Peyer's patch (tissue), 4 donors: ENCODE results near the gene HSPB6.

Source experiments
- POLR2A ChIP-seq, 2 donors: fragments of 450-650 bp; IDR thresholded peaks; one replicate each; pipeline ENCODE4 v1.5.1; 2017; ENCODE audit warnings: antibody characterized with exemption in 2 of 2, mild to moderate bottlenecking in 2 of 2, moderate library complexity in 2 of 2
- TF ChIP-seq, protein P1 (sequence below), 6 experiments: fragments of 450-650 bp in 4 of 6; fragments of 200-600 bp in 2 of 6; sonication (generic) in 1 of 6; IDR thresholded peaks; one replicate each; pipeline ENCODE4 v1.5.1; 2017 to 2019; ENCODE audit warnings: antibody characterized with exemption in 6 of 6, mild to moderate bottlenecking in 3 of 6, moderate library complexity in 1 of 6

DNA sequence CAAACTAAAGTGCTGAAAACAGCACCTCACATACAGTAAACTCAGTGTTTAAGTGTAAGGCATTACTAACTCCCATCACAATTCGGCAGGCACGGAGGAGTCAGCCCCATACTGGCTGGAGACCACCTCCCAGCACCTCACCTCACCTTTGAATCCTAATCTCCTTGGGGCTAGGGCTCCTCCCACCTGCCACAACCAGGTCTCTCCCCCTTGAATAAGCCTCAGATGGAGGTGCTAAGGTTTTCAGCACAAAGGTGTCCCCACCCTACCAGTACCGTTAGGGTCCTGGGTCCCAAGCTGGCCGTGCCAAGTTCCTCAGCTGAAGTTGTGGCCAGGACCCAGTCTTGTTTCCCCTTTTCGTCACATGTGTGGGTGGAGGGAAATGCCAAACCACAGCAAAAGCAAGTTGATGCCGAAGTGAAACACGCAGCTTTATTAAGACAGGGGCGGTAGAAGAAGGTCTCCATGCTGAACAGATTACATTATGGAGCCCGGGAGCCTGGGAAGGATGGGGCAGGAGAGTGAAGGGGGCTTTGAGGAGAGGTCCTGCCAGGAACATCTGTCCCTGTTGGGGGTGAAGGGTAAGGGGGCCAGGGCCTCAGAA, 14.6 kb downstream of the HSPB6 start, which contains the start of gene IGFLR1:
- TF ChIP-seq, protein P1, sequence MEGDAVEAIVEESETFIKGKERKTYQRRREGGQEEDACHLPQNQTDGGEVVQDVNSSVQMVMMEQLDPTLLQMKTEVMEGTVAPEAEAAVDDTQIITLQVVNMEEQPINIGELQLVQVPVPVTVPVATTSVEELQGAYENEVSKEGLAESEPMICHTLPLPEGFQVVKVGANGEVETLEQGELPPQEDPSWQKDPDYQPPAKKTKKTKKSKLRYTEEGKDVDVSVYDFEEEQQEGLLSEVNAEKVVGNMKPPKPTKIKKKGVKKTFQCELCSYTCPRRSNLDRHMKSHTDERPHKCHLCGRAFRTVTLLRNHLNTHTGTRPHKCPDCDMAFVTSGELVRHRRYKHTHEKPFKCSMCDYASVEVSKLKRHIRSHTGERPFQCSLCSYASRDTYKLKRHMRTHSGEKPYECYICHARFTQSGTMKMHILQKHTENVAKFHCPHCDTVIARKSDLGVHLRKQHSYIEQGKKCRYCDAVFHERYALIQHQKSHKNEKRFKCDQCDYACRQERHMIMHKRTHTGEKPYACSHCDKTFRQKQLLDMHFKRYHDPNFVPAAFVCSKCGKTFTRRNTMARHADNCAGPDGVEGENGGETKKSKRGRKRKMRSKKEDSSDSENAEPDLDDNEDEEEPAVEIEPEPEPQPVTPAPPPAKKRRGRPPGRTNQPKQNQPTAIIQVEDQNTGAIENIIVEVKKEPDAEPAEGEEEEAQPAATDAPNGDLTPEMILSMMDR (IDR thresholded peaks at IDR 0.05), result no peak
- no peak for TF ChIP-seq POLR2A (IDR thresholded peaks at IDR 0.05)
